MM.1S (cell line): ENCODE measurements around the gene PIGU.

Source experiments
- DNase-seq: peaks from one replicate; pipeline ENCODE4 v3.0.0-alpha.2; 2015
- H2AFZ ChIP-seq: fragments of 300-600 bp; sonication (generic); 2 replicates; pipeline ENCODE4 v1.6.0; 2016; ENCODE audit warnings: antibody characterized with exemption, low read length
- H3F3A ChIP-seq: fragments of 300-600 bp; sonication (generic); 2 replicates; pipeline ENCODE4 v1.6.1; 2016; ENCODE audit warnings: mild to moderate bottlenecking, antibody characterized with exemption, low read length, moderate library complexity, mixed read lengths; ENCODE audit not compliant: insufficient read depth
- H3K27ac ChIP-seq: fragments of 300-600 bp; sonication (generic); 2 replicates; pipeline ENCODE4 v1.5.1; 2016; ENCODE audit warnings: mild to moderate bottlenecking, low read length
- H3K27me3 ChIP-seq: fragments of 300-600 bp; sonication (generic); replicated peaks from 2 replicates; pipeline ENCODE4 v1.6.0; 2016; ENCODE audit warnings: low read length; ENCODE audit not compliant: insufficient read depth
- H3K36me3 ChIP-seq: fragments of 300-600 bp; sonication (generic); replicated peaks from 2 replicates; pipeline ENCODE4 v1.6.1; 2016; ENCODE audit warnings: mild to moderate bottlenecking, low read length, mixed read lengths; ENCODE audit not compliant: insufficient read depth
- H3K4me1 ChIP-seq: fragments of 300-600 bp; sonication (generic); 2 replicates; pipeline ENCODE4 v1.6.1; 2016; ENCODE audit warnings: low read length, mixed read lengths
- H3K4me2 ChIP-seq: fragments of 300-600 bp; sonication (generic); 2 replicates; pipeline ENCODE4 v1.6.0; 2016; ENCODE audit warnings: low read depth, low read length
- H3K4me3 ChIP-seq: fragments of 300-600 bp; sonication (generic); 2 replicates; pipeline ENCODE4 v1.5.1; 2016; ENCODE audit warnings: low read length, mixed read lengths
- H3K79me2 ChIP-seq: fragments of 300-600 bp; sonication (generic); 2 replicates; pipeline ENCODE4 v1.6.1; 2016; ENCODE audit warnings: mixed run types, low read length, mixed read lengths
- H3K9ac ChIP-seq: fragments of 300-600 bp; sonication (generic); 2 replicates; pipeline ENCODE4 v1.6.1; 2016; ENCODE audit warnings: low read length, mixed read lengths
- H3K9me2 ChIP-seq: fragments of 300-600 bp; sonication (generic); replicated peaks from 2 replicates; pipeline ENCODE4 v1.6.1; 2016; ENCODE audit warnings: mild to moderate bottlenecking, low read length, mixed read lengths; ENCODE audit not compliant: insufficient read depth
- H3K9me3 ChIP-seq: fragments of 300-600 bp; sonication (generic); replicated peaks from 2 replicates; pipeline ENCODE4 v1.6.1; 2016; ENCODE audit warnings: mild to moderate bottlenecking, low read length, mixed read lengths; ENCODE audit not compliant: insufficient read depth
- H4K20me1 ChIP-seq: fragments of 300-600 bp; sonication (generic); 2 replicates; pipeline ENCODE4 v1.6.1; 2016; ENCODE audit warnings: mild to moderate bottlenecking, low read length, moderate library complexity, mixed read lengths; ENCODE audit not compliant: insufficient read depth
- EZH2 ChIP-seq: fragments of 300-600 bp; sonication (generic); optimal IDR thresholded peaks from 2 replicates; pipeline ENCODE3; 2017; ENCODE audit warnings: low read depth, mild to moderate bottlenecking, antibody characterized with exemption, low read length, mixed read lengths
- EZH2phosphoT487 ChIP-seq: fragments of 300-600 bp; sonication (generic); IDR thresholded peaks from 2 replicates; pipeline ENCODE4 v1.6.1; 2018; ENCODE audit warnings: antibody characterized with exemption, low read length
- TF ChIP-seq, protein P1 (sequence below): fragments of 300-600 bp; sonication (generic); IDR thresholded peaks from 2 replicates; pipeline ENCODE4 v1.5.1; 2016; ENCODE audit warnings: antibody characterized with exemption, low read length, mixed read lengths

PIGU gene

DNA sequence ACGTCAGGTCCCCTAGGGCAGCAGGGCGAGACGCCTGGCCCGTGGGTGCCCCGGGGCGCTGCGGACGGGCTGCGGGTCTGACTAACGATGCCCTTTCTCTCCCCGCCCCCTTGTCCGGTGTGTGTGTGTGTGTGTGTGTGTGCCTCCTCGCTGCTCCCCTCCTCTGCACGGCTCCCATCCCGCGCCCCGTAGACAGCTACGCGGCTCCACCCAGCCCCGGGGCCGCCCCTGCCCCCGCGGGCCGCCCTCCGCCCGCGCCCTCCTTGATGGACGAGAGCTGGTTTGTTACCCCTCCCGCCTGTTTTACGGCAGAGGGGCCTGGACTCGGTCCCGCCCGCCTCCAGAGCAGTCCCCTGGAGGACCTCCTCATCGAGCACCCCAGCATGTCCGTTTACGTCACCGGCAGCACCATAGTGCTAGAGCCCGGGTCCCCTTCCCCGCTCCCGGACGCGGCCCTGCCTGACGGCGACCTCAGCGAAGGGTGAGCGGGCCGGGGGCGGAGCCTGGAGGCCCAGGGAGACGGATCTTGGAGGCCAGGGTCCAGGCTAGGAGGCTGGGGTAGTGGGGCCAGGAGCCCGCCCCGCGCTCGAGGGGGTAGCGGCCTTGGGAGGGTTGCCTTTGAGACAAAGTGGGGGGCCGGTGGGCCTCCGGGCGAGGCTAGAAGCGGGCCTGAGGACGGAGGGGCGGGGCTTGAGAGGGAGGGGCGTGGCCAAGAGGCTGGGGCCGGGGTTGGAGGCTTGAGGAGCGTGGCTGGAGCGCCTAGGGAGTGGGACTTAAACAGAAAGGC lies 32.3 kb upstream of the PIGU start:
- H3K4me3 ChIP-seq: peak overlapping the region; percentile 88
- peak overlapping the region; percentile 77 for H3K9ac ChIP-seq
- TF ChIP-seq EZH2phosphoT487 (no peak), EZH2 (no peak)
- TF ChIP-seq, protein P1, sequence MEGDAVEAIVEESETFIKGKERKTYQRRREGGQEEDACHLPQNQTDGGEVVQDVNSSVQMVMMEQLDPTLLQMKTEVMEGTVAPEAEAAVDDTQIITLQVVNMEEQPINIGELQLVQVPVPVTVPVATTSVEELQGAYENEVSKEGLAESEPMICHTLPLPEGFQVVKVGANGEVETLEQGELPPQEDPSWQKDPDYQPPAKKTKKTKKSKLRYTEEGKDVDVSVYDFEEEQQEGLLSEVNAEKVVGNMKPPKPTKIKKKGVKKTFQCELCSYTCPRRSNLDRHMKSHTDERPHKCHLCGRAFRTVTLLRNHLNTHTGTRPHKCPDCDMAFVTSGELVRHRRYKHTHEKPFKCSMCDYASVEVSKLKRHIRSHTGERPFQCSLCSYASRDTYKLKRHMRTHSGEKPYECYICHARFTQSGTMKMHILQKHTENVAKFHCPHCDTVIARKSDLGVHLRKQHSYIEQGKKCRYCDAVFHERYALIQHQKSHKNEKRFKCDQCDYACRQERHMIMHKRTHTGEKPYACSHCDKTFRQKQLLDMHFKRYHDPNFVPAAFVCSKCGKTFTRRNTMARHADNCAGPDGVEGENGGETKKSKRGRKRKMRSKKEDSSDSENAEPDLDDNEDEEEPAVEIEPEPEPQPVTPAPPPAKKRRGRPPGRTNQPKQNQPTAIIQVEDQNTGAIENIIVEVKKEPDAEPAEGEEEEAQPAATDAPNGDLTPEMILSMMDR: no peak
- no peaks in the 10 kb centered on the region for H3K27me3 ChIP-seq
- H3K9me3 ChIP-seq: no peaks in the 10 kb centered on the region
- peaks cover 10% of the 10 kb centered on the region; the same call in 1 of the 2 replicates for H3K4me1 ChIP-seq
- peak overlapping the region; percentile 72; the same call in 1 of the 2 replicates for H3K27ac ChIP-seq
- peak overlapping the region; percentile 98 for H2AFZ ChIP-seq
- peak overlapping the region; percentile 97 for H3K4me2 ChIP-seq
- H3K79me2 ChIP-seq: no peaks in the 10 kb centered on the region; the same call in 1 of the 2 replicates
- peaks cover 12% of the 10 kb centered on the region; the same call in 1 of the 2 replicates for H3F3A ChIP-seq
- peak; percentile 74 for DNase-seq
- H3K9me2 ChIP-seq: no peaks in the 10 kb centered on the region
- no peaks in the 10 kb centered on the region for H4K20me1 ChIP-seq
- H3K36me3 ChIP-seq: no peaks in the 10 kb centered on the region

DNA sequence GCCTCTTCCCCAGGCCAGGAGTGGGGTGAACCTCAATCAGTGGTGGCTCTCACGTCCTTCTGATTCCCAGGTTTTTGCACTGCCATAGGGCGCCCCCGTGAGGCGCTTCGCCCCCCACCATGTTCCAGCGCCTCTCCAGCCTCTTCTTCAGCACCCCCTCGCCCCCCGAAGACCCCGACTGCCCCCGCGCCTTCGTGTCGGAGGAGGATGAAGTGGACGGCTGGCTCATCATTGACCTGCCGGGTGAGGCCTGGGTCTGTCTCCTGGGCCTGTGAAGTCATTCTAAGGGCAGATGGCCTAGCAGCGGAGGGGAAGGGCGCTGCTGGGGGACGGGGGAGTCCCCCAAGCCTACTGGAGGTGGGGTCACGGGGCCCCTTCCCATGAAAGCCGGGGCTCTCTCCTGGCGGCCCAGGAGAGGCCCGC lies 31.7 kb upstream of the PIGU start:
- Histone ChIP-seq H3K27ac (peak overlapping the region; percentile 40; the same call in 1 of the 2 replicates), H3K9ac (peak overlapping the region; percentile 77; the same call in 1 of the 2 replicates), H3F3A (peaks cover 15% of the 10 kb centered on the region; the same call in 1 of the 2 replicates), H3K4me2 (peak overlapping the region; percentile 97), H3K27me3 (no peaks in the 10 kb centered on the region), H4K20me1 (no peaks in the 10 kb centered on the region), H3K4me1 (peaks cover 10% of the 10 kb centered on the region; the same call in 1 of the 2 replicates), H3K36me3 (no peaks in the 10 kb centered on the region), H3K9me3 (no peaks in the 10 kb centered on the region), H2AFZ (peak overlapping the region; percentile 98), H3K79me2 (no peaks in the 10 kb centered on the region; the same call in 1 of the 2 replicates), H3K4me3 (peak overlapping the region; percentile 88), H3K9me2 (no peaks in the 10 kb centered on the region)
- TF ChIP-seq, protein P1: peak; percentile 53
- TF ChIP-seq EZH2phosphoT487 (no peak), EZH2 (no peak)
- DNase-seq: peak; percentile 40

DNA sequence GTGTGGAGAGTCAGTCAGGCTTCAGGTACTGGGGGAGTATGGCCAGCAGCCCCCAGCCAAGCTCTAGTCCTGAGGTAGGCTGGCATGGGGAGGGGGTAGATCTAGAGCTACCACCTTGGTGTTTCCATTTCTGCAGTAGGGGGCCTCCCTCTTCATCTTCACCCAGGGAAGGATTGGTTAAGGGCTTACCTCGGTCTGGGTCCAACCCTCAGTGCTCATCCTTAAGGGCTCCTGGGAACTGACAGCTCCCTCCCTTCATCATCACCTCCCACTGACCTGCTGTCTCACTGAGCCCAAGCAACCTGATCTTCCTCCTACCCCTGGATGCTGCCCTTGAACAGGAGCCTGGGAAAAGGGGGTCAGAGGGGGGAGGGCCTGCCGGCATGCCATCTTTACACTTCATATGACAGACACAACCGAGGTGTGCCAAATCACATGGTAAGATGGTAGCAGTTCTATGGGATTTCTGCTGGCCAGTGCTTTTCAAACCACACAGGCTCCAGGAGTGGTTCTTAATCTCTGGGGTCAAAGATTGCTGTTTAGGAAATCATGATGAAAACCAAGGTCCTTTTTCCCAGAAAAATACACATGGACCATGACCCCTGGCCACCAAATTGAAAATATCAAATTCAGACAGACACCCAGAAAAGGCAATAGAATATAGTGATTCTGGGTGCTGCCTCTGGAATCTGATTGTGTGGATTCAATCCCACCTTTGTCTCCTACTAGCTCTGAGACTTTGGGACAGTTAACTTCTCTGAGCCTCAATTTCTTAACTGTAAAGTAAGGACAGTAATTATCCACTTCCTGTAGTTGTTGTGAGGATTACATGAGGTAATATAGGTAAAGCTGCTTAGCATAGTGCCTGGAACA lies 30.3 kb upstream of the PIGU start:
- H3K27me3 ChIP-seq: no peaks in the 10 kb centered on the region
- no peaks in the 10 kb centered on the region for H4K20me1 ChIP-seq
- no peaks in the 10 kb centered on the region for H3K36me3 ChIP-seq
- H3K4me1 ChIP-seq: peaks cover 10% of the 10 kb centered on the region; the same call in 1 of the 2 replicates
- H3F3A ChIP-seq: peaks cover 16% of the 10 kb centered on the region; the same call in 1 of the 2 replicates
- no peak overlapping the region for H3K9ac ChIP-seq
- DNase-seq: no peak
- H3K9me3 ChIP-seq: no peaks in the 10 kb centered on the region
- H2AFZ ChIP-seq: no peak overlapping the region
- H3K79me2 ChIP-seq: no peaks in the 10 kb centered on the region; the same call in 1 of the 2 replicates
- H3K27ac ChIP-seq: no peak overlapping the region
- H3K4me3 ChIP-seq: no peak overlapping the region
- H3K9me2 ChIP-seq: no peaks in the 10 kb centered on the region
- no peak overlapping the region for H3K4me2 ChIP-seq
- no peak for TF ChIP-seq EZH2phosphoT487
- TF ChIP-seq, protein P1: no peak
- TF ChIP-seq EZH2: no peak
